ENCODE measurements around the gene JPH2.

DNA sequence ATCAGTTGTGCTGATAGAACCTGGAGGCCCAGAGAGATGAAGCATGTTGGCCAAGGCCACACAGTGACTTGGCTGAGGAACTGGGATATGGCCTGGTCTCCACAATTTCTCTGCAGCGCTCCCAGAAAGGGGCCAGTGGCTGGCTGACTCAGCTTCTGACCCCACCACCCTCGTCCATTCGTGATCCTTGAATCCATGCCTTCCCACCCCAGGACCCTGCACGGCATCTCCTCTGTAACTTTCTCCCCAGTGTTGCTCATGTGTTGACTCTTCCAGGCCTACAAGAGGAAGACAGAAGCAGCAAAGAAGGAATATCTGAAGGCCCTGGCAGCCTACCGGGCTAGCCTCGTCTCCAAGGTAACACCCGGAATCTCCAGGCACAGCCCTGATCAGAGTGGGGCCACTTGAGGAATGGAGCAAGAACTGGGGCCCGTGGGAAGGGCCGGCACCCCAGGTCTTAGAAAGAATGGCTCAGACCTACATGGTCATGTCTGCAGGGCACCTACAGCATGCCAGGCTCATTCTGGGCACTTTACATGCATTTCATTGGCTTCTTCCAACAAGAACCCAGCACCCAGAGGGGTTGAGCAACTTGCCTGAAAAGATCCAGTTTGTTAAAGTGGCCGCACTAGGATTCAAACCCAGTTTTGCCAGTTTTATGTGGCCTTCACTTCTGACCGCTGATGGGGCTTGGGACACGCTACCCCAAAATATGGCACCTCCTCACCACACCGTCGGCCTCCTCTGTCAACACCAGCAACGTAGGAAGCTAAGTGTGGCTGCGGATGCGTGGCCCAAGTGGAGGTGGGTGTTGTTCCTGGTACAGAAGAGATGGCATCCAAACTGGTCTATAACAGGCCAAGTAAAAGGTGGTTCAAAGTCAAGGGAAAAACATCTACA is 122.2 kb downstream of the JPH2 start:
- TF ChIP-seq, protein P1, sequence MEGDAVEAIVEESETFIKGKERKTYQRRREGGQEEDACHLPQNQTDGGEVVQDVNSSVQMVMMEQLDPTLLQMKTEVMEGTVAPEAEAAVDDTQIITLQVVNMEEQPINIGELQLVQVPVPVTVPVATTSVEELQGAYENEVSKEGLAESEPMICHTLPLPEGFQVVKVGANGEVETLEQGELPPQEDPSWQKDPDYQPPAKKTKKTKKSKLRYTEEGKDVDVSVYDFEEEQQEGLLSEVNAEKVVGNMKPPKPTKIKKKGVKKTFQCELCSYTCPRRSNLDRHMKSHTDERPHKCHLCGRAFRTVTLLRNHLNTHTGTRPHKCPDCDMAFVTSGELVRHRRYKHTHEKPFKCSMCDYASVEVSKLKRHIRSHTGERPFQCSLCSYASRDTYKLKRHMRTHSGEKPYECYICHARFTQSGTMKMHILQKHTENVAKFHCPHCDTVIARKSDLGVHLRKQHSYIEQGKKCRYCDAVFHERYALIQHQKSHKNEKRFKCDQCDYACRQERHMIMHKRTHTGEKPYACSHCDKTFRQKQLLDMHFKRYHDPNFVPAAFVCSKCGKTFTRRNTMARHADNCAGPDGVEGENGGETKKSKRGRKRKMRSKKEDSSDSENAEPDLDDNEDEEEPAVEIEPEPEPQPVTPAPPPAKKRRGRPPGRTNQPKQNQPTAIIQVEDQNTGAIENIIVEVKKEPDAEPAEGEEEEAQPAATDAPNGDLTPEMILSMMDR (IDR thresholded peaks at IDR 0.05; ENCODE audit: low read depth, low read length): no peak
- TF ChIP-seq EZH2phosphoT487 (IDR thresholded peaks at IDR 0.05; ENCODE audit: low read depth): no peak

All from OCI-LY3 (cell line).